ENCODE data around the gene FKBP15. TPM values are rescaled to one million over a fixed set of nuclear protein-coding genes. Genes with fewer than 3 reads are reported as not detected.
"Not testable (repeated sequence)": the region's sequence is repeated elsewhere in the genome, so short reads cannot be mapped to it uniquely, and the experiment has no call there.

FKBP15 gene
- total RNA-seq, 1 donor from 2014 or later, result 27.6 TPM

DNA sequence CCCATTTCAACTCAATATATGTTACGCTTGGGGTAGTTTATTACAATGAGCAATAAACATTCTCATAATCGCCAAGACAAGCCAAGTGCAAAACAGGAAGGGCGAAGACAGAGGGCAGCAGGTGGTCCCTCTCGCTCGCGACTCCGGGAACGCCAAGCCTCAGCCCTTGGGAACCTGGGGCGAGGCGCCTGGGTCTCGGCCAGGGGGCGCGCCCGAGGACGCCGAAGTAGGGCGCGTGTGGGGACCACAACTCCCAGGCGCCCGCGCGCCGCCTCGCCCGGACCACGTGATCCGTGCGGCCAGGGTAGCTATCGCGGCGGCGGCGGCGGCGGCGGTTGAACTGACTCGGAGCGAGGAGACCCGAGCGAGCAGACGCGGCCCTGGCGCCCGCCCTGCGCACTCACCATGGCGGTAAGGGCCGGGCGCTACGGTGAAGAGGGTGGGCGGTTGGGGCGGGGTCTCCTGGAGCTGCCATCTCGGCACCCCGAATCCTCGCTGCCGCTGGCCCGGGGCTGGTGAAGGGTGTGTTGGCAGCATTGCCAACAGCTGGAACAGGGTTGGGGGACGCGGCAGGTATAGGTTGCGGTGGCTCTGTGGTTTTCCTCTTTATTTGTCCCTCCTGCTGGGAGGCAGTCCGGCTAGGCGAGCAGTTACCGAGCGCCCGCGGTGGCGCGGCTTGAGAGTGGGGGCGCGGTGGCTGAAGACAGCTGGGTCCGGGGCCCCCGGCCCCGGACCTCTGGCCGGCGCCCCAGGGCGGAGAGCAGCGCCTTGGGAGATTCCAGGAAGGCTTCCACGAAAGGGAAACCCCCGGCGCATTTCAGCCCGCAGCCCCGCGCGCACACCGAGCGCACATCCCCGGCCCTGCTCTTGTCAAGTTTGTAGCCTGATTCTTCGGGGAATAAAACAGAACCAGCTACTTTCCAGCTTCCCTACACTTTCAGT lies 70.1 kb downstream of the FKBP15 start, which contains the start of gene SLC31A2:
TSS of gene SLC31A2 (plus strand) at position 338 of the 942 bp plus-strand sequence. CDS start at position 406, 68 bp downstream.
- TF ChIP-seq, protein P1, sequence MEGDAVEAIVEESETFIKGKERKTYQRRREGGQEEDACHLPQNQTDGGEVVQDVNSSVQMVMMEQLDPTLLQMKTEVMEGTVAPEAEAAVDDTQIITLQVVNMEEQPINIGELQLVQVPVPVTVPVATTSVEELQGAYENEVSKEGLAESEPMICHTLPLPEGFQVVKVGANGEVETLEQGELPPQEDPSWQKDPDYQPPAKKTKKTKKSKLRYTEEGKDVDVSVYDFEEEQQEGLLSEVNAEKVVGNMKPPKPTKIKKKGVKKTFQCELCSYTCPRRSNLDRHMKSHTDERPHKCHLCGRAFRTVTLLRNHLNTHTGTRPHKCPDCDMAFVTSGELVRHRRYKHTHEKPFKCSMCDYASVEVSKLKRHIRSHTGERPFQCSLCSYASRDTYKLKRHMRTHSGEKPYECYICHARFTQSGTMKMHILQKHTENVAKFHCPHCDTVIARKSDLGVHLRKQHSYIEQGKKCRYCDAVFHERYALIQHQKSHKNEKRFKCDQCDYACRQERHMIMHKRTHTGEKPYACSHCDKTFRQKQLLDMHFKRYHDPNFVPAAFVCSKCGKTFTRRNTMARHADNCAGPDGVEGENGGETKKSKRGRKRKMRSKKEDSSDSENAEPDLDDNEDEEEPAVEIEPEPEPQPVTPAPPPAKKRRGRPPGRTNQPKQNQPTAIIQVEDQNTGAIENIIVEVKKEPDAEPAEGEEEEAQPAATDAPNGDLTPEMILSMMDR (IDR thresholded peaks at IDR 0.05), result peak; percentile 74
- Mint-ChIP-seq H3K4me3 (ENCODE audit: unreplicated experiment) (peak within 1 kb of the TSS; percentile 76), H3K9me3 (ENCODE audit: low read depth) (no peaks in the 10 kb centered on the region), H3K4me1 (ENCODE audit: low read depth) (peaks cover 17% of the 10 kb centered on the region), H3K36me3 (ENCODE audit: low read depth) (no peaks in the 10 kb centered on the region), H3K27me3 (ENCODE audit: low read depth) (peaks cover 8% of the 10 kb centered on the region), H3K27ac (ENCODE audit: unreplicated experiment) (no peak within 1 kb of the TSS)
- DNase-seq (ENCODE audit: low spot score), result peak; percentile 97

DNA sequence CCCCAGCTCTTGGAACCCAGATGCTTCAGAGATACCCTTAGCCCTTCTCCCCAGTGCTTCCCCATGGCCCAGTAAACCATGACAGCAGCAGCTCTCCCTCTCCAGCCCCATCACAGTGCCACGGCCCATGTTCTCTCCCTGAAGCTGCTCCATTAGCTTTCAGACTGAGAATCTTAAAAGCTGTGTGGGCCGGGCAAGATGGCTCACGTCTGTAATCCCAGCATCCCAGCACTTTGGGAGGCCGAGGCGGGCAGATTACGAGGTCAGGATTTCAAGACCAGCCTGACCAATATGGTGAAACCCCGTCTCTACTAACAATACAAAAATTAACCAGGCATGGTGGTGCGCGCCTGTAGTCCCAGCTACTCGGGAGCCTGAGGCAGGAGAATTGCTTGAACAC lies 71.5 kb downstream of the FKBP15 start:
- peaks cover 17% of the 10 kb centered on the region for H3K4me1 Mint-ChIP-seq (ENCODE audit: low read depth)
- not testable (repeated sequence) for H3K36me3 Mint-ChIP-seq (ENCODE audit: low read depth); DNase-seq (ENCODE audit: low spot score); H3K27ac Mint-ChIP-seq (ENCODE audit: unreplicated experiment); H3K4me3 Mint-ChIP-seq (ENCODE audit: unreplicated experiment); H3K9me3 Mint-ChIP-seq (ENCODE audit: low read depth)
- H3K27me3 Mint-ChIP-seq (ENCODE audit: low read depth), result peaks cover 21% of the 10 kb centered on the region

DNA sequence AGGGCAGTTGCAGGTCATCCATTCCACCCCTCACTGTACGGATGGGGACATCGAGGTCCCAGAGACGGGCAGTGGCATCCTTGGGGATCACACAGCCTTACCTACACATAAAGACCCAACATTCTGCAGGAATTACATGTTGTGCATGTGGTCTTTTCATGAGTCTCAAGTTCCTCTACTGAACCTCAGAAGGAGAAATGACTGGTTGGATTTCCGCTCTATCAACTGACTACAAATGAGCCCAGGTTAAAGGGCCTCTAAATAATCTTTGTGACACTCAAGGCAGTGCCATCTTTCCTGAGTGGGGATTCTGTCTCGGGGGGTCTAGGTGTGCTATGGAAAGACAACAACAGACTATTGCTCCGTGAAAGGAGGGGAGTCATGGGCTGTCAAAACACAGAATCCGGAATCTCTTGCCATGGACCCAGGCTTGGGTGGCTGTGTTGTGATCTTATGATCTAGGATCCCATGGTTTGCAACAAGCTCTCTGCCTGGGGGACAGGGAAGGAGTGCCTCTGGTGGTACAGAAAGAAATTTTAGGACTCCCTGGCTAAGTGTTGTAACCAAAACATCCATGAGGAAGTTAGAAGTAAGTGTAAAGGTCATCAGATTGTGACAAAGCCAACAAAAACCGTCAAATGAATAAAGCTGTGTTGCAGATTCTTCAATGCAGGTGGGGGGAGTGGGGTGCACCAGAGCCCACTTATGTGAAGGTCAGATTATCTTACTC lies 72.1 kb downstream of the FKBP15 start:
- Mint-ChIP-seq H3K4me1 (ENCODE audit: low read depth) (peaks cover 17% of the 10 kb centered on the region), H3K36me3 (ENCODE audit: low read depth) (no peaks in the 10 kb centered on the region), H3K4me3 (ENCODE audit: unreplicated experiment) (no peak overlapping the region), H3K9me3 (ENCODE audit: low read depth) (peaks cover 2% of the 10 kb centered on the region), H3K27me3 (ENCODE audit: low read depth) (peaks cover 22% of the 10 kb centered on the region), H3K27ac (ENCODE audit: unreplicated experiment) (no peak overlapping the region)
- TF ChIP-seq, protein P1 (IDR thresholded peaks at IDR 0.05), result no peak
- DNase-seq (ENCODE audit: low spot score), result no peak

DNA sequence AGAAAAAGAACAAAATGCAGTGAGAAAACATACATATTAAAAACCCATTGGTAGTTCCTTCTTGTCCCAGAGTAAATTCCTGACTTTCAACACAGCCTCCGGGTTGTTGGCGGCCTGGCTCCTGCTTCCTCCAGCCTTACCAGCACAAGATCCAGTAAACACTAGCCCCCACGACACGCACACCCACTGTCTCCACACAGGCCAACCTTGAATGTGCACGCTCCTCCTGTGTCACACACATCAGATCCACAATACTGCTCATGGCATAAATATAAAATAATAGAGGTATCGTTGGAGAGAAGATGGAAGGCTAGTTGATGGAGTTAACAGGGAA lies 72.7 kb downstream of the FKBP15 start:
- H3K27me3 Mint-ChIP-seq (ENCODE audit: low read depth), result peaks cover 26% of the 10 kb centered on the region
- DNase-seq (ENCODE audit: low spot score), result no peak
- no peaks in the 10 kb centered on the region for H3K36me3 Mint-ChIP-seq (ENCODE audit: low read depth)
- H3K9me3 Mint-ChIP-seq (ENCODE audit: low read depth), result peaks cover 2% of the 10 kb centered on the region
- H3K27ac Mint-ChIP-seq (ENCODE audit: unreplicated experiment), result no peak overlapping the region
- H3K4me1 Mint-ChIP-seq (ENCODE audit: low read depth), result peaks cover 17% of the 10 kb centered on the region
- TF ChIP-seq, protein P1 (IDR thresholded peaks at IDR 0.05), result no peak
- no peak overlapping the region for H3K4me3 Mint-ChIP-seq (ENCODE audit: unreplicated experiment)

DNA sequence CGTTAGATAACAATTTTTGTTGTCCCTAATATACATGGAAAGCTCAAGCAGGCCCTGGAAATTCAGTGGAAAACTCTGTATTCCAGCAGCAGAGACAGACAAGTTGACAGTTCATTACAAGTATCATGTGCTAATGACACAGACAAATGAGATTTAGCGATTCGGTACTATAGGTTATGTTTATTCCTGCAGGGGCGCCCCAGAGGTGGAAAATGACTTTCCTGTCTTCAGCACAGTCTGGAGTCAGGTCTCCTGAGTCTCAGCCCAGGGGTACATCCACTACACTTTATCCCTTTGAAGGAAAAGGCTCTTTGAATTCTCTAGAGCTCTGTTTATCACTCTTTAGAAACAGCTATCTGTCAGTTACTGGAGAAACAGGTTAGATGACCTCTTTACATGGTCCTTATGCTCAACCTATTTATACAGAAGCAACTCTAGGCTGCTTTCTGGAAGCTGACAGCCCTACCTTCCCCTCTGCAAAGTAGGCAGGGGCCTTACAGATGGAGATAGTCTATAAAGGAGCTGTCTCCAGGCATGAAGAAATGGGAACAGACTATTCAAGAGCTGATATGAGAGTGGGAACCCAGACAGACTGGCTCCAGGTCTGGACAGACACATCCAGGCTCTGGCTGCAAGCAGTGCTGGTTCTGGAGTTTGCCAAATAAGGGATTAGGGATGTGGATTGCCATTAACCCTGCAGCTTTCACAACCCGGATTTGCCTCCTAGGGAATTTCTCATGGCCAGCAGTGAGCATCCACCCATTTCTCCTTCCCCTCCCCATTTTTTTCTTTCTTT lies 77.4 kb downstream of the FKBP15 start:
- Mint-ChIP-seq H3K27me3 (ENCODE audit: low read depth) (peaks cover 31% of the 10 kb centered on the region), H3K27ac (ENCODE audit: unreplicated experiment) (no peak overlapping the region), H3K36me3 (ENCODE audit: low read depth) (peaks cover 3% of the 10 kb centered on the region), H3K4me3 (ENCODE audit: unreplicated experiment) (no peak overlapping the region), H3K9me3 (ENCODE audit: low read depth) (peaks cover 24% of the 10 kb centered on the region), H3K4me1 (ENCODE audit: low read depth) (no peaks in the 10 kb centered on the region)
- no peak for DNase-seq (ENCODE audit: low spot score)
- TF ChIP-seq, protein P1 (IDR thresholded peaks at IDR 0.05), result no peak

DNA sequence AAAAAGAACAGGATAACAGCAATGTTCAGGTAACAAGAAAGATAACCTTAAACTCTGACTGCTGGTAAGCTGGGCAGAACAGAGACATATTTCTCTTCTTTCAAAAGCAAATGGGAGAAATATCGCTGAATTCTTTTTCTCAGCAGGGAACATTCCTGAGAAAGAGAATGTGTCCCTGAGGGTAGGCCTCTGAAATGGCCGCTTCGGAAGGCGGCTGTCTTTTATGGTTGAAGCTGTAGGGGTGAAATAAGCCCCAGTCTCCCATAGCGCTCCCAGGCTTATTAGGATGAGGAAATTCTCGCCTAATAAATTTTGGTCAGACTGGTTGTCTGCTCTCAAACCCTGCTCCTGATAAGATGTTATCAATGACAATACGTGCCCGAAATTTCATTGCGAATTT lies 80.2 kb downstream of the FKBP15 start:
- not testable (repeated sequence) for H3K4me3 Mint-ChIP-seq (ENCODE audit: unreplicated experiment); H3K36me3 Mint-ChIP-seq (ENCODE audit: low read depth); DNase-seq (ENCODE audit: low spot score); H3K4me1 Mint-ChIP-seq (ENCODE audit: low read depth); H3K27ac Mint-ChIP-seq (ENCODE audit: unreplicated experiment)
- Mint-ChIP-seq H3K27me3 (ENCODE audit: low read depth) (peaks cover 28% of the 10 kb centered on the region), H3K9me3 (ENCODE audit: low read depth) (peaks cover 24% of the 10 kb centered on the region)
